MM.1S (cell line): ENCODE data around the gene SURF2.

Experiments
- CTCF ChIP-seq: fragments of 300-600 bp; sonication (generic); IDR thresholded peaks from 2 replicates; pipeline ENCODE4 v1.5.1; 2016; ENCODE audit warnings: antibody characterized with exemption, low read length, mixed read lengths
- EZH2 ChIP-seq: fragments of 300-600 bp; sonication (generic); optimal IDR thresholded peaks from 2 replicates; pipeline ENCODE3; 2017; ENCODE audit warnings: low read depth, mild to moderate bottlenecking, antibody characterized with exemption, low read length, mixed read lengths
- EZH2phosphoT487 ChIP-seq: fragments of 300-600 bp; sonication (generic); IDR thresholded peaks from 2 replicates; pipeline ENCODE4 v1.6.1; 2018; ENCODE audit warnings: antibody characterized with exemption, low read length

GRCh38 chr9:133346021-133346785, 10.1 kb upstream of the SURF2 start:
- TF ChIP-seq CTCF, result no peak
- TF ChIP-seq EZH2, result no peak
- no peak for TF ChIP-seq EZH2phosphoT487
